Erythroblast (primary cell): ENCODE measurements around the gene PRPF31.

Experiments used
- GATA1 ChIP-seq: IDR thresholded peaks from 2 replicates; pipeline ENCODE4 v1.6.1; 2011; ENCODE audit warnings: low read depth, mild to moderate bottlenecking, control low read depth, low read length, moderate library complexity
- POLR2A ChIP-seq: IDR thresholded peaks from 2 replicates; pipeline ENCODE4 v1.6.1; 2011; ENCODE audit warnings: mild to moderate bottlenecking, low read length

- TF ChIP-seq POLR2A = no peak
- no peak for TF ChIP-seq GATA1
These were observed 38.3 kb downstream of the PRPF31 start for GRCh38 chr19:54153731-54154326.
